Uterus (tissue), 2 donors: ENCODE results near the gene SH3BP5.
"Not testable (repeated sequence)": the region's sequence is repeated elsewhere in the genome, so short reads cannot be mapped to it uniquely, and the experiment has no call there.

Experiments used
- POLR2A ChIP-seq, 2 donors: fragments of 450-650 bp; IDR thresholded peaks; one replicate each; pipeline ENCODE4 v1.6.1; 2016; ENCODE audit warnings: antibody characterized with exemption in 2 of 2, mild to moderate bottlenecking in 1 of 2, moderate library complexity in 1 of 2
- TF ChIP-seq, protein P1 (sequence below), 4 experiments: fragments of 200-600 bp in 2 of 4; fragments of 450-650 bp in 2 of 4; sonication (generic) in 2 of 4; IDR thresholded peaks; one replicate each; pipeline ENCODE4 v1.5.1; 2016 to 2019; ENCODE audit warnings: antibody characterized with exemption in 4 of 4, mild to moderate bottlenecking in 2 of 4, moderate library complexity in 1 of 4

DNA sequence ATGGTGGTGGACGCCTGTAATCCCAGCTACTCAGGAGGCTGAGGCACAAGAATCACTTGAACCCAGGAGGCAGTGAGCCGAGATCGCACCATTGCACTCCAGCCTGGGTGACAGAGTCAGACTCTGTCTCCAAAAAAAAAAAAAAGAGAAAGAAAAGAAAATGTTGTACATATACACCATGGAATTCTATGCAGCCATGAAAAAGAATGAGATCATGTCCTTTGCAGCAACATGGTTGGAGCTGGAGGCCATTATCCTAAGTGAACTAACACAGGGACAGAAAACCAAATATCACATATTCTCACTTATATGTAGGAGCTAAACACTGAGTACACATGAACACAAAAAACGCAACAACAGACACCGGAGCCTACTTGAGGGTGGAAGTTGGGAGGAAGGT, 17.1 kb upstream of the SH3BP5 start:
- TF ChIP-seq, protein P1, sequence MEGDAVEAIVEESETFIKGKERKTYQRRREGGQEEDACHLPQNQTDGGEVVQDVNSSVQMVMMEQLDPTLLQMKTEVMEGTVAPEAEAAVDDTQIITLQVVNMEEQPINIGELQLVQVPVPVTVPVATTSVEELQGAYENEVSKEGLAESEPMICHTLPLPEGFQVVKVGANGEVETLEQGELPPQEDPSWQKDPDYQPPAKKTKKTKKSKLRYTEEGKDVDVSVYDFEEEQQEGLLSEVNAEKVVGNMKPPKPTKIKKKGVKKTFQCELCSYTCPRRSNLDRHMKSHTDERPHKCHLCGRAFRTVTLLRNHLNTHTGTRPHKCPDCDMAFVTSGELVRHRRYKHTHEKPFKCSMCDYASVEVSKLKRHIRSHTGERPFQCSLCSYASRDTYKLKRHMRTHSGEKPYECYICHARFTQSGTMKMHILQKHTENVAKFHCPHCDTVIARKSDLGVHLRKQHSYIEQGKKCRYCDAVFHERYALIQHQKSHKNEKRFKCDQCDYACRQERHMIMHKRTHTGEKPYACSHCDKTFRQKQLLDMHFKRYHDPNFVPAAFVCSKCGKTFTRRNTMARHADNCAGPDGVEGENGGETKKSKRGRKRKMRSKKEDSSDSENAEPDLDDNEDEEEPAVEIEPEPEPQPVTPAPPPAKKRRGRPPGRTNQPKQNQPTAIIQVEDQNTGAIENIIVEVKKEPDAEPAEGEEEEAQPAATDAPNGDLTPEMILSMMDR (IDR thresholded peaks at IDR 0.05) = not testable (repeated sequence)
- not testable (repeated sequence) for TF ChIP-seq POLR2A (IDR thresholded peaks at IDR 0.05)
